D721Med (cell line): Measurements from ENCODE around the gene MINPP1.

Experiments used
- DNase-seq: peaks from one replicate; pipeline ENCODE4 v3.0.0; 2011; ENCODE audit warnings: low spot score; ENCODE audit not compliant: insufficient read length
- FAIRE-seq: peaks from 2 replicates; lab custom pipeline; 2011; peaks lifted over from hg19 to GRCh38; lab: Jason Lieb, UNC
- CTCF ChIP-seq: IDR thresholded peaks from 2 replicates; pipeline ENCODE4 v1.5.1; 2012; ENCODE audit warnings: mild to moderate bottlenecking, control low read depth; ENCODE audit not compliant: insufficient read depth; ENCODE audit errors: missing control alignments

MINPP1 gene

GRCh38 chr10:87534173-87534858 is 29.6 kb downstream of the MINPP1 start:
- no peak for DNase-seq
- no peak for FAIRE-seq
- no peak for TF ChIP-seq CTCF

- FAIRE-seq (peak; percentile 63), DNase-seq (no peak)
- TF ChIP-seq CTCF: no peak
These were observed 33.7 kb downstream of the MINPP1 start for GRCh38 chr10:87538092-87539015.

GRCh38 chr10:87541114-87541513 is 36.4 kb downstream of the MINPP1 start:
- TF ChIP-seq CTCF: no peak
- DNase-seq (no peak), FAIRE-seq (no peak)

GRCh38 chr10:87544721-87545120 is 40.0 kb downstream of the MINPP1 start:
- no peak for FAIRE-seq
- DNase-seq: no peak
- no peak for TF ChIP-seq CTCF

GRCh38 chr10:87545783-87546182 is 41.1 kb downstream of the MINPP1 start:
- FAIRE-seq (no peak), DNase-seq (no peak)
- TF ChIP-seq CTCF: no peak

- DNase-seq (no peak), FAIRE-seq (no peak)
- TF ChIP-seq CTCF: no peak
These were observed 41.5 kb downstream of the MINPP1 start for GRCh38 chr10:87546210-87546609.
